H1 (cell line): ENCODE data around the gene KCNJ3. TPM values are rescaled to one million over a fixed set of nuclear protein-coding genes. Genes with fewer than 3 reads are reported as not detected.

Experiments
- CHD7 ChIP-seq: fragments of 300-600 bp; sonication (generic); IDR thresholded peaks from 2 replicates; pipeline ENCODE4 v1.7.1; 2012; ENCODE audit warnings: low read length, moderate library complexity, mild to moderate bottlenecking, inconsistent platforms; ENCODE audit not compliant: insufficient replicate concordance
- polyA plus RNA-seq, 7 experiments: library from polyadenylated mRNA; depleted of rRNA in 3 of 7; stranded (reverse) in 5 of 7; unstranded in 2 of 7; fragments of >200 nt in 5 of 7; fragments of 200-250 nt in 2 of 7; gene quantifications; 1 replicate in 5 of 7; 2 replicates in 1 of 7; 4 replicates in 1 of 7; pipeline versions ENCODE4 v1.2.1 to v1.2.3, GENCODE V29; 2011 to 2013; ENCODE audit warnings: missing spikeins in 2 of 7, mixed read lengths in 2 of 7
- total RNA-seq: library from RNA; stranded (reverse); fragmentation: NEBNext Ultra II Directional; extraction: Animal tissue kit (Norgen Biotek cat#: 25700); gene quantifications from 2 replicates; pipeline ENCODE4 v1.2.1, GENCODE V29; 2021

The KCNJ3 gene
- total and polyA plus RNA-seq, 2 of the 8 experiments (the other 6 are each of a cell fraction or from before 2014, with no cell fraction given) = 0.11 to 0.50 TPM

GRCh38 chr2:154795651-154796050 is 97.2 kb downstream of the KCNJ3 start (continued):
- no peak for TF ChIP-seq CHD7
